ENCODE measurements around the gene TRIO. TPM values are rescaled to one million over a fixed set of nuclear protein-coding genes. Genes with fewer than 3 reads are reported as not detected.
"Not testable (repeated sequence)": the region's sequence is repeated elsewhere in the genome, so short reads cannot be mapped to it uniquely, and the experiment has no call there.

TRIO gene
- polyA plus RNA-seq, 3 donors: 83.4 to 102 (median 96.1) TPM

DNA sequence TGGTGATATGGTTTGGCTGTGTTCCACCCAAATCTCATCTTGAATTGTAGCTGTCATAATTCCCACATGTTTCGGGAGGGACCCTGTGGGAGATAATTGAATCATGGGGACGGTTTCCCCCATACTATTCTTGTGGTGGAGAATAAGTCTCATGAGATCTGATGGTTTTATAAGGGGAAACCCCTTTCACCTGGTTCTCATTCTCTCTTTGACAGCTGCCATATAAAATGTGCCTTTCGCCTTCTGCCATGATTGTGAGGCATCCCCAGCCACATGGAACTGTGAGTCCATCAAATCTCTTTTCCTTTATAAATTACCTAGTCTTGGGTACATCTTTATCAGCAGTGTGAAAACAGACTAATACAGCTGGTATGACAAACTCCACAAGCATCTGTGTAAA is 411.1 kb downstream of the TRIO start:
- DNase-seq (ENCODE audit: low read depth in 3 of 3, low spot score in 2 of 3): not testable (repeated sequence)

GRCh38 chr5:14556015-14556414 is 412.9 kb downstream of the TRIO start:
- DNase-seq (ENCODE audit: low read depth in 3 of 3, low spot score in 2 of 3): no peak

DNA sequence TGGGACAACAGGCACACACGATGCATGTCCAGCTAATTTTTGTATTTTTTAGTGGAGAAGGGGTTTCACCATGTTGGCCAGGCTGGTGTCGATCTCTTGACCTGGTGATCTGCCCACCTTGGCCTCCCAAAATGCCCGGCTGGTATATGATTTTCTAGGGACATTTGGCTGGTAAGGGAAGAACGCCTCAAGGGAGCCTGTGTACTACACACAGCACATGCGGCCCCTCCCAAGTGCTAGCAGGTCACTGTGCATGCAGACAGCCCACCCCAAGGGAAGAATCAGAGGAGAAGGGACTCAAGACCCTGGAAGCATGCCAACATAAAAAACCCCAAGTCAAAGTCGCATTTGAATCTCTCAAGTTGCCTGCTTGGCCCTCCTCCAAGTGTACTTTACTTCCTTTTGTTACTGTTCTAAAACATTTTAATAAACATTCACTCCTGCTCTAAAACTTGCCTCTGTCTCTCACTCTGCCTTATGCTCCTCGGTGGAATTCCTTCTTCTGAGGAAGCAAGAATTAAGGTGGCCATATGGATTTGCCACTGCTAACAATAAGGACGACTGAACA is 414.1 kb downstream of the TRIO start:
- no peak for DNase-seq (ENCODE audit: low read depth in 3 of 3, low spot score in 2 of 3)

DNA sequence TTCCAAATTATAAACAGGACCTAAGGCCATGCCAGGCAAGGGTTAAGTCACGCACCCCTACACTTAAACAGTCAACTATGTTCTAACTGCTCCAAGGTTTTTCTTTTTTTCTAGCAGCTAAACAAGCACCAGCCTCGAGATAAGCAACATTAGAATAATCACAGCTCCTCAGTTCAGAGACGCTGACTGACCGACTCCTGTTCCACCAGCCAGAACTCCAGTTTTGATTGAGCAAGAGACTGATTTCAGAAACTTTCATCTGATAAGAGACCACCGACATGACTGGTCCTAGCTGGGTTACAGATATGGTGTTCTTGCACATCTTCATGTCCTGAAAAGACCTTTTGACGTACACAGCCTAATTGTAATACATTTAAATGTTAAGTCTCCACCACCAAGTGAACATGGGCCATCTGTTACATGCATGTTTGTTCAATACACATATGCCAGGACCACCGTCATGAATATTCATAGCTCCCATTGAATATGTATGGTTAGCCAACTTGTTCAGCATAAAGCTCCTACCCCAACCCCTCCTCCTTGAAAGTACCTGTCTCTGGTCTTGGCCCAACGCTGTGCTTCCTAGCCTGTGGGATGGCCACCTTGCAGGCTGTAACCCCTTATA is 414.8 kb downstream of the TRIO start:
- no peak for DNase-seq (ENCODE audit: low read depth in 3 of 3, low spot score in 2 of 3)

Other genes with a start within 250 kb of the TRIO start
- 1 to 10 TPM; 2.5 to 2.9 (median 2.5) TPM for gene DNAH5, start 198.7 kb upstream of the TRIO start, polyA plus RNA-seq (ENCODE audit: insufficient read length in 3 of 3)